ENCODE measurements around the gene TREML1.
"Not testable (repeated sequence)": the region's sequence is repeated elsewhere in the genome, so short reads cannot be mapped to it uniquely, and the experiment has no call there.

Gene TREML1

GRCh38 chr6:41153992-41154625 is at the start of gene TREML1:
TREML1 (minus strand) TSS chr6:41154347; CDS start chr6:41154288, 59 bp downstream.
- DNase-seq: no peak

- no peak for DNase-seq
These were observed 47.6 kb upstream of the TREML1 start for GRCh38 chr6:41201764-41202173.

- DNase-seq: no peak
These were observed 47.0 kb upstream of the TREML1 start, which contains the start of gene TREML2 for GRCh38 chr6:41200901-41201763. TREML2 (minus strand) TSS chr6:41201149; CDS start chr6:41201008, 141 bp downstream.

GRCh38 chr6:41200296-41200900 is 46.3 kb upstream of the TREML1 start:
- DNase-seq: no peak

GRCh38 chr6:41199552-41200246 is 45.6 kb upstream of the TREML1 start:
- no peak for DNase-seq

- DNase-seq: no peak
These were observed 43.1 kb upstream of the TREML1 start for GRCh38 chr6:41197234-41197633.

GRCh38 chr6:41194386-41194785 is 40.2 kb upstream of the TREML1 start:
- no peak for DNase-seq

GRCh38 chr6:41193884-41194283 is 39.7 kb upstream of the TREML1 start:
- DNase-seq: no peak

GRCh38 chr6:41193171-41193734 is 39.1 kb upstream of the TREML1 start:
- DNase-seq: no peak

GRCh38 chr6:41191569-41191968 is 37.4 kb upstream of the TREML1 start:
- DNase-seq: peak in 1 of 2 experiments; percentile 15

- DNase-seq: no peak
These were observed 36.6 kb upstream of the TREML1 start for GRCh38 chr6:41190791-41191190.

- DNase-seq: no peak
These were observed 35.8 kb upstream of the TREML1 start for GRCh38 chr6:41189967-41190366.

GRCh38 chr6:41189046-41189445 is 34.9 kb upstream of the TREML1 start:
- DNase-seq: not testable (repeated sequence)

- DNase-seq: no peak
These were observed 34.1 kb upstream of the TREML1 start for GRCh38 chr6:41187924-41188886.

GRCh38 chr6:41186031-41186562 is 31.9 kb upstream of the TREML1 start:
- no peak for DNase-seq

GRCh38 chr6:41184761-41185160 is 30.6 kb upstream of the TREML1 start:
- no peak for DNase-seq

GRCh38 chr6:41182069-41183034 is 28.2 kb upstream of the TREML1 start:
- peak; percentile 22 to 63 for DNase-seq

GRCh38 chr6:41181566-41181965 is 27.4 kb upstream of the TREML1 start:
- DNase-seq: no peak

- DNase-seq: no peak
These were observed 25.0 kb upstream of the TREML1 start for GRCh38 chr6:41179163-41179562.

- no peak for DNase-seq
These were observed 23.5 kb upstream of the TREML1 start for GRCh38 chr6:41177695-41178094.

Measured in NCI-H446 (cell line).